Spleen (tissue), 11 donors: Measurements from ENCODE around the gene NUTF2. TPM values are rescaled to one million over a fixed set of nuclear protein-coding genes. Genes with fewer than 3 reads are reported as not detected.
"Not testable (repeated sequence)": the region's sequence is repeated elsewhere in the genome, so short reads cannot be mapped to it uniquely, and the experiment has no call there.

Experiments
- DNase-seq: peaks from one replicate; pipeline ENCODE4 v3.0.0-alpha.2; 2020
- H3K27ac ChIP-seq, 8 donors: fragments of 200-600 bp; sonication (generic) in 7 of 8; 1 replicate in 4 of 8; 2 replicates in 4 of 8; pipeline versions ENCODE4 v1.5.0 to v1.8.0; 2016 to 2021; ENCODE audit warnings: inconsistent platforms in 4 of 8, mild to moderate bottlenecking in 4 of 8, moderate library complexity in 1 of 8
- H3K27me3 ChIP-seq, 7 donors: fragments of 200-600 bp; sonication (generic) in 6 of 7; replicated peaks in 1 of 7; 1 replicate in 4 of 7; 2 replicates in 3 of 7; pipeline versions ENCODE4 v1.5.0 to v1.8.0; 2016 to 2021; ENCODE audit warnings: inconsistent platforms in 3 of 7, mild to moderate bottlenecking in 1 of 7
- H3K36me3 ChIP-seq, 6 donors: fragments of 200-600 bp; sonication (generic) in 5 of 6; 1 replicate in 4 of 6; 2 replicates in 2 of 6; pipeline versions ENCODE4 v1.5.0 to v1.8.0; 2016 to 2021; ENCODE audit warnings: inconsistent platforms in 2 of 6
- H3K4me1 ChIP-seq, 6 donors: fragments of 200-600 bp; sonication (generic) in 5 of 6; 1 replicate in 3 of 6; 2 replicates in 3 of 6; pipeline versions ENCODE4 v1.5.0 to v1.8.0; 2016 to 2021; ENCODE audit warnings: inconsistent platforms in 3 of 6
- H3K4me3 ChIP-seq, 8 donors: fragments of 200-600 bp; sonication (generic) in 7 of 8; 1 replicate in 4 of 8; 2 replicates in 4 of 8; pipeline versions ENCODE4 v1.5.0 to v1.8.0; 2016 to 2021; ENCODE audit warnings: inconsistent platforms in 4 of 8, mild to moderate bottlenecking in 4 of 8, moderate library complexity in 2 of 8
- H3K9me3 ChIP-seq, 8 donors: fragments of 200-600 bp; sonication (generic) in 7 of 8; 1 replicate in 4 of 8; 2 replicates in 4 of 8; pipeline versions ENCODE4 v1.5.0 to v1.8.0; 2016 to 2021; ENCODE audit warnings: inconsistent platforms in 4 of 8
- POLR2A ChIP-seq, 3 donors: fragments of 450-650 bp; IDR thresholded peaks; one replicate each; pipeline ENCODE4 v1.5.1; 2017; ENCODE audit warnings: antibody characterized with exemption in 3 of 3, mild to moderate bottlenecking in 1 of 3
- POLR2AphosphoS5 ChIP-seq, 3 donors: sonication (generic); formaldehyde crosslinking; IDR thresholded peaks; one replicate each; pipeline ENCODE4 v1.5.1; 2017; ENCODE audit warnings: antibody characterized with exemption in 3 of 3
- WGBS, 5 donors: extraction: QIAGEN DNeasy Blood & Tissue Kit in 3 of 5; methylation state at CpG; one replicate each; pipeline versions ENCODE4 v1.1.5 to v1.1.7; 2013 to 2018; 5-methylcytosine and 5-hydroxymethylcytosine counted together
- intact Hi-C: fragments of 100-400 bp; cut with DNase I; formaldehyde crosslinking; loops from one replicate; pipeline ENCODE4 v1.15.0; 2023; ENCODE audit warnings: low total_unique reads
- polyA plus RNA-seq, 3 donors: library from polyadenylated mRNA; stranded (reverse); fragments of 200-250 nt; gene quantifications; one replicate each; pipeline ENCODE4 v1.2.1, GENCODE V29; 2013
- total RNA-seq, 7 donors: library from RNA; depleted of rRNA in 3 of 7; stranded (reverse); fragments of >200 nt in 3 of 7; fragmentation: NEBNext Ultra II Directional in 4 of 7; extraction: Animal tissue kit (Norgen Biotek cat#: 25700) in 4 of 7; gene quantifications; one replicate each; pipeline versions ENCODE4 v1.1.0 to v1.2.1, GENCODE V29; 2016 to 2021
- TF ChIP-seq, protein P1 (sequence below), 11 experiments: fragments of 200-600 bp in 7 of 11; fragments of 450-650 bp in 4 of 11; sonication (generic) in 4 of 11; IDR thresholded peaks in 8 of 11; conservative IDR thresholded peaks in 3 of 11; 1 replicate in 7 of 11; 2 replicates in 4 of 11; pipeline versions ENCODE4 v1.4.0 to v1.8.0; 2016 to 2021; ENCODE audit warnings: antibody characterized with exemption in 11 of 11, inconsistent platforms in 4 of 11, mild to moderate bottlenecking in 1 of 11
- donor health status: healthy with polysubstance abuse.
- donor health status: DM: no; HTN: no; CAD: no; lungs with moderate emphysema.
- donor health status: DM: no; HTN: no; CAD: no.
- donor health status: Bipolar disorder and iron deficiency.
- donor health status: healthy.
- donor health status: DM: no; HTN: no; CAD: no.
- donor health status: DM: yes; HTN: yes; CAD: no.

NUTF2 gene
- total and polyA plus RNA-seq, 10 donors, result 38.8 to 116 (median 52.6) TPM

DNA sequence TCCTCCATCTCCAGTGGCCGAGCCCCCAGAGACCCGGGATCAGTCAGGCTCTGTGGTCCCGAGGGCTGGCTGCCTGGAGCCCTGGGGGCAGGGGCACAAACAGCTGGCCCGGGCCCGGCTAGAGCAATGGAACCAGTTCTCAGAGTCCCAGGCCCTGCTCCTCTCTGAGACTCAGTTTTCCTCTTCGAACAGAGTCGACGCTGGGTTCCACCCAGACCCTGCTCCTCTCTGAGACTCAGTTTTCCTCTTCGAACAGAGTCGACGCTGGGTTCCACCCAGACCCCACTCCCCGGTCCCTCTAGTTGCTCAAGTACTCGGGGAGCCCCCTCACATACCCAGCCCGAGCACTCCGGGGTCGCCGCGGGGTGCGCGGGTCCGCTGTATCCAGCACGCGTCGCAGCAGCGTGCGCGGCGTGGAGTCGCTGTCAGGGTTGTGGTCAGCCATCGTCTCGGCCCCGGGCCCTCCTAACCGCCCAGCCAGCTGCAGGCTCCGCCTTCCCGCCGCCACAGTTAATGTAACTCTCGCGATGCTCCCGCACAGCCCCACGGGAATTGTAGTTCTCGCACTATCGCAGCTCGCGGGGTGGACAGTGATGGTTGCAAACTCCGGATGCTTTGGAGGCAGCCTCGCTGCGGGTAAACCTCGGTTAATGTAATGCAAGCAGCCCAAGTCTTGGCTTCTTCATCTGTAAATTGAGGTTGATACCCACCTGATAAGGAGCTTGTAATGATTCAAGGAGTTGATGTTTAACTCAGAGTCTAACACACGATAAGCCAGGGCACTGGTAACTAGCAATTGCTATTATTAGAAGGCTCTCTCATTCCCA is 13.1 kb upstream of the NUTF2 start:
- Histone ChIP-seq H3K9me3 (no peaks in the 10 kb centered on the region), H3K27me3 (no peaks in the 10 kb centered on the region), H3K36me3 (peaks cover 0 to 37% (median 35%) of the 10 kb centered on the region in 6 donors), H3K27ac (peak overlapping the region; percentile 13 to 85 (median 64)), H3K4me1 (peaks cover 8 to 30% (median 19%) of the 10 kb centered on the region in 6 donors), H3K4me3 (peak overlapping the region; percentile 52 to 97 (median 90))
- 0 to 2% (median 1%) methylated on average over 21 to 49 of the region's 49 CpGs for WGBS, 5 donors
- DNase-seq, result peak; percentile 98
- TF ChIP-seq POLR2A (IDR thresholded peaks at IDR 0.05) (no peak), POLR2AphosphoS5 (IDR thresholded peaks at IDR 0.05) (peak; percentile 87 to 91 (median 90))
- TF ChIP-seq, protein P1, sequence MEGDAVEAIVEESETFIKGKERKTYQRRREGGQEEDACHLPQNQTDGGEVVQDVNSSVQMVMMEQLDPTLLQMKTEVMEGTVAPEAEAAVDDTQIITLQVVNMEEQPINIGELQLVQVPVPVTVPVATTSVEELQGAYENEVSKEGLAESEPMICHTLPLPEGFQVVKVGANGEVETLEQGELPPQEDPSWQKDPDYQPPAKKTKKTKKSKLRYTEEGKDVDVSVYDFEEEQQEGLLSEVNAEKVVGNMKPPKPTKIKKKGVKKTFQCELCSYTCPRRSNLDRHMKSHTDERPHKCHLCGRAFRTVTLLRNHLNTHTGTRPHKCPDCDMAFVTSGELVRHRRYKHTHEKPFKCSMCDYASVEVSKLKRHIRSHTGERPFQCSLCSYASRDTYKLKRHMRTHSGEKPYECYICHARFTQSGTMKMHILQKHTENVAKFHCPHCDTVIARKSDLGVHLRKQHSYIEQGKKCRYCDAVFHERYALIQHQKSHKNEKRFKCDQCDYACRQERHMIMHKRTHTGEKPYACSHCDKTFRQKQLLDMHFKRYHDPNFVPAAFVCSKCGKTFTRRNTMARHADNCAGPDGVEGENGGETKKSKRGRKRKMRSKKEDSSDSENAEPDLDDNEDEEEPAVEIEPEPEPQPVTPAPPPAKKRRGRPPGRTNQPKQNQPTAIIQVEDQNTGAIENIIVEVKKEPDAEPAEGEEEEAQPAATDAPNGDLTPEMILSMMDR (IDR thresholded peaks at IDR 0.05 in 8 of 11, conservative IDR thresholded peaks at IDR 0.05 in 3 of 11), result peak in 5 of 11 experiments; percentile 11 to 55 (median 39)
- intact Hi-C loops, result no loop called here

DNA sequence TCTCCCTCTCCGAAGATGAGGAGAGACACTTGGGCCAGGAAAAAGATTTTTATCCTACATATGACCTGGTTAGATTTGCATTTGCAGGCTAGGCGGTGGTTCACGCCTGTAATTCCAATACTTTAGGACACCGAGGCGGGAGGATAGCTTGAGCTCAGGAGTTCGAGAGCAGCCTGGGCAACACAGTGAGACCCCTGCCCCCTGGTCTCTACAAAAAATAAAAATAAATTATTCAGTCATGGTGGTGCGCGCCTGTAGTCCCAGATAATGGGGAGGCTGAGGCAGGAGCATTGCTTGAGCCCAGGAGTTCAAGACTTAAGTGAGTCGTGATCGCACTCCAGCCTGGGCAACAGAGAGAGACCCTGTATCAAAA is 12.5 kb upstream of the NUTF2 start:
- intact Hi-C loops, result no loop called here
- TF ChIP-seq, protein P1 (IDR thresholded peaks at IDR 0.05 in 8 of 11, conservative IDR thresholded peaks at IDR 0.05 in 3 of 11), result no peak
- TF ChIP-seq POLR2A (IDR thresholded peaks at IDR 0.05) (no peak), POLR2AphosphoS5 (IDR thresholded peaks at IDR 0.05) (no peak)
- no peak for DNase-seq
- H3K9me3 ChIP-seq, result no peaks in the 10 kb centered on the region
- no peaks in the 10 kb centered on the region for H3K27me3 ChIP-seq
- WGBS, 5 donors, result 81 to 90% (median 87%) methylated on average over 10 of the region's 10 CpGs
- peak overlapping the region in 6 of 8 donors; percentile 8 to 85 (median 70) for H3K27ac ChIP-seq
- H3K36me3 ChIP-seq, result peaks cover 0 to 31% (median 29%) of the 10 kb centered on the region in 6 donors
- peak overlapping the region in 7 of 8 donors; percentile 52 to 93 (median 89) for H3K4me3 ChIP-seq
- H3K4me1 ChIP-seq, result peaks cover 8 to 30% (median 19%) of the 10 kb centered on the region in 6 donors

DNA sequence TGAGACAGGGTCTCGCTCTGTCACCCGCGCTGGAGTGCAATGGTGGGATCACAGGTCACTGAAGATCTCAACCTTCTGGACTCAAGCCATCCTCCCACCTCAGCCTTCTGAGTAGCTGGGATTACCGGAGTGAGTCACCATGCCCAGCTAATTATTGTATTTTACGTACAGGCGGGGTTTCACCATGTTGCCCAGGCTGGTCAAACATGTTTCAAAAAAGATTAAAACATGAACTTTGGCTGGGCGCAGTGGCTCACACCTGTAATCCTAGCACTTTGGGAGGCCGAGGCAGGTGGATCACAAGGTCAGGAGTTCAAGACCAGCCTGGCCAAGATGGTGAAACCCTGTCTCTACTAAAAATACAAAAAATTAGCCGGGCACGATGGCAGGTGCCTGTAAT is 9.5 kb upstream of the NUTF2 start:
- 92 to 96% (median 95%) methylated on average over 10 of the region's 10 CpGs for WGBS, 5 donors
- intact Hi-C loops, result not testable (repeated sequence)

DNA sequence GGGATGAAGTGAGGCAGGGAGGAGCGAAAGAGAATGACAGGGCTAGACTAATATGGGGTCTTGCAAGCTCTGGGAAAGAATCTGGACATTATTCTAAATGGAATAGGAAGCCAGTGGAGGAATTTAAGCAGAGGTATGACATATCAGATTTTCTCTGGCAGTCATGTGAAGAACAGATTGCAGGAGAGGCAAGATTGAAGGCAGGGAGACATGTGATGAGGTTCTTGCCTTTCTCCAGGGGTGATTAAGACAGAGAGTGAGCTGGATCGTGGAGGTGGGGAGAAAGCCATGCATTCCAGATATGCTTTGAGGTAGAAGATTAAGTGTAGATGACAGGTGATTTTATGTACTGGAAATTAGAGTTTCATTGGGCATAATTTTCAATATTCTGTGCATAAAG is 8.9 kb upstream of the NUTF2 start:
- peaks cover 5 to 30% (median 20%) of the 10 kb centered on the region in 6 donors for H3K4me1 ChIP-seq
- 87 to 98% (median 93%) methylated on average over 2 of the region's 2 CpGs for WGBS, 5 donors
- no peaks in the 10 kb centered on the region for H3K36me3 ChIP-seq
- intact Hi-C loops, result no loop called here
- no peaks in the 10 kb centered on the region for H3K9me3 ChIP-seq
- no peaks in the 10 kb centered on the region for H3K27me3 ChIP-seq
- no peak for DNase-seq
- no peak overlapping the region for H3K4me3 ChIP-seq
- H3K27ac ChIP-seq, result no peak overlapping the region
- TF ChIP-seq POLR2AphosphoS5 (IDR thresholded peaks at IDR 0.05) (no peak), POLR2A (IDR thresholded peaks at IDR 0.05) (no peak)
- TF ChIP-seq, protein P1 (IDR thresholded peaks at IDR 0.05 in 8 of 11, conservative IDR thresholded peaks at IDR 0.05 in 3 of 11), result no peak

More for the DNA sequence above, 9.5 kb upstream of the NUTF2 start:
- H3K27ac ChIP-seq, DNase-seq, H3K27me3 ChIP-seq, H3K36me3 ChIP-seq, H3K9me3 ChIP-seq, H3K4me3 ChIP-seq: not testable (repeated sequence)
- H3K4me1 ChIP-seq, result peaks cover 8 to 32% (median 24%) of the 10 kb centered on the region in 6 donors
